DMS114 treated with DMSO at 0.1 percent for 48 hours (cell line): ENCODE measurements around the gene LPP.

Source experiments
- DNase-seq: peaks from one replicate; lab custom pipeline; 2025; ENCODE audit not compliant: unreplicated experiment; lab: John Stamatoyannopoulos, UW

The LPP gene

GRCh38 chr3:188352196-188352927 lies 198.4 kb downstream of the LPP start:
- DNase-seq: no peak

GRCh38 chr3:188353426-188353825 lies 199.5 kb downstream of the LPP start:
- DNase-seq: no peak

GRCh38 chr3:188358787-188359493 lies 205.0 kb downstream of the LPP start:
- DNase-seq: no peak

GRCh38 chr3:188360364-188360881 lies 206.5 kb downstream of the LPP start:
- DNase-seq: no peak

- no peak for DNase-seq
Measured at GRCh38 chr3:188361888-188362287, 207.9 kb downstream of the LPP start.

GRCh38 chr3:188362405-188362831 lies 208.5 kb downstream of the LPP start:
- DNase-seq: no peak

- no peak for DNase-seq
Measured at GRCh38 chr3:188365184-188365583, 211.2 kb downstream of the LPP start.

- no peak for DNase-seq
Measured at GRCh38 chr3:188365988-188366698, 212.2 kb downstream of the LPP start.

- no peak for DNase-seq
Measured at GRCh38 chr3:188367678-188368077, 213.7 kb downstream of the LPP start.

- DNase-seq: no peak
Measured at GRCh38 chr3:188369526-188369925, 215.6 kb downstream of the LPP start.

- DNase-seq: no peak
Measured at GRCh38 chr3:188370081-188370830, 216.3 kb downstream of the LPP start.

GRCh38 chr3:188378786-188379185 lies 224.8 kb downstream of the LPP start:
- DNase-seq: no peak

GRCh38 chr3:188380252-188380651 lies 226.3 kb downstream of the LPP start:
- DNase-seq: no peak

- DNase-seq: no peak
Measured at GRCh38 chr3:188380722-188381121, 226.8 kb downstream of the LPP start.

GRCh38 chr3:188383748-188384147 lies 229.8 kb downstream of the LPP start:
- DNase-seq: no peak

- DNase-seq: no peak
Measured at GRCh38 chr3:188385295-188385694, 231.3 kb downstream of the LPP start.

GRCh38 chr3:188389711-188390342 lies 235.9 kb downstream of the LPP start:
- DNase-seq: no peak

- no peak for DNase-seq
Measured at GRCh38 chr3:188390343-188390718, 236.4 kb downstream of the LPP start.

- no peak for DNase-seq
Measured at GRCh38 chr3:188390775-188391443, 237.0 kb downstream of the LPP start.

- no peak for DNase-seq
Measured at GRCh38 chr3:188391592-188391991, 237.6 kb downstream of the LPP start.
